ENCODE data around the gene RETREG1. TPM values are rescaled to one million over a fixed set of nuclear protein-coding genes. Genes with fewer than 3 reads are reported as not detected.

RETREG1 gene
- total and polyA plus RNA-seq, 3 donors from 2014 or later, result 24.8 to 103 (median 55.4) TPM

GRCh38 chr5:16595881-16596580, 20.8 kb downstream of the RETREG1 start:
- WGBS, 2 donors, result 86 to 88% methylated on average over 6 of the region's 6 CpGs

GRCh38 chr5:16593628-16594027, 23.2 kb downstream of the RETREG1 start:
- 93 to 100% methylated on average over 3 of the region's 3 CpGs for WGBS, 2 donors
- DNase-seq, result no peak
- Histone ChIP-seq H3K27me3 (no peaks in the 10 kb centered on the region), H3K9me3 (no peaks in the 10 kb centered on the region), H3K4me3 (no peak overlapping the region), H3K36me3 (ENCODE audit: low read depth, missing control alignments) (no peaks in the 10 kb centered on the region), H3K27ac (no peak overlapping the region), H3K4me1 (no peaks in the 10 kb centered on the region)
- intact Hi-C loops (cut with DNase I; ENCODE audit: low total_unique reads), result no loop called here
- no peak for TF ChIP-seq POLR2A (IDR thresholded peaks at IDR 0.05)
- TF ChIP-seq CTCF (IDR thresholded peaks at IDR 0.05), result no peak

More at GRCh38 chr5:16595881-16596580, 20.8 kb downstream of the RETREG1 start:
- Histone ChIP-seq H3K27ac (no peak overlapping the region), H3K27me3 (no peaks in the 10 kb centered on the region), H3K9me3 (no peaks in the 10 kb centered on the region), H3K36me3 (ENCODE audit: low read depth, missing control alignments) (no peaks in the 10 kb centered on the region), H3K4me1 (peaks cover 5% of the 10 kb centered on the region), H3K4me3 (no peak overlapping the region)
- no peak for DNase-seq
- intact Hi-C loops (cut with DNase I; ENCODE audit: low total_unique reads), result no loop called here
- no peak for TF ChIP-seq POLR2A (IDR thresholded peaks at IDR 0.05)
- TF ChIP-seq CTCF (IDR thresholded peaks at IDR 0.05), result no peak

GRCh38 chr5:16593013-16593412, 23.8 kb downstream of the RETREG1 start:
- H3K4me1 ChIP-seq, result no peaks in the 10 kb centered on the region
- DNase-seq, result no peak
- H3K27me3 ChIP-seq, result no peaks in the 10 kb centered on the region
- WGBS, 2 donors, result 75% methylated on average over 4 of the region's 4 CpGs
- TF ChIP-seq CTCF (IDR thresholded peaks at IDR 0.05) (no peak), POLR2A (IDR thresholded peaks at IDR 0.05) (no peak)
- H3K27ac ChIP-seq, result no peak overlapping the region
- H3K9me3 ChIP-seq, result no peaks in the 10 kb centered on the region
- H3K4me3 ChIP-seq, result no peak overlapping the region
- intact Hi-C loops (cut with DNase I; ENCODE audit: low total_unique reads), result no loop called here
- no peaks in the 10 kb centered on the region for H3K36me3 ChIP-seq (ENCODE audit: low read depth, missing control alignments)

GRCh38 chr5:16592255-16592654, 24.5 kb downstream of the RETREG1 start:
- no peak for DNase-seq
- H3K4me1 ChIP-seq, result no peaks in the 10 kb centered on the region
- no peak overlapping the region for H3K27ac ChIP-seq
- WGBS, 2 donors, result 77 to 86% methylated on average over 4 of the region's 4 CpGs
- no peak for TF ChIP-seq POLR2A (IDR thresholded peaks at IDR 0.05)
- H3K27me3 ChIP-seq, result no peaks in the 10 kb centered on the region
- no peak overlapping the region for H3K4me3 ChIP-seq
- intact Hi-C loops (cut with DNase I; ENCODE audit: low total_unique reads), result no loop called here
- H3K9me3 ChIP-seq, result no peaks in the 10 kb centered on the region
- H3K36me3 ChIP-seq (ENCODE audit: low read depth, missing control alignments), result no peaks in the 10 kb centered on the region

- intact Hi-C loops (cut with DNase I; ENCODE audit: low total_unique reads), result no loop called here
- Histone ChIP-seq H3K27ac (no peak overlapping the region), H3K4me3 (no peak overlapping the region), H3K36me3 (ENCODE audit: low read depth, missing control alignments) (no peaks in the 10 kb centered on the region), H3K9me3 (no peaks in the 10 kb centered on the region), H3K27me3 (no peaks in the 10 kb centered on the region), H3K4me1 (no peaks in the 10 kb centered on the region)
- no peak for TF ChIP-seq CTCF (IDR thresholded peaks at IDR 0.05)
- no peak for TF ChIP-seq POLR2A (IDR thresholded peaks at IDR 0.05)
- DNase-seq, result no peak
- 92% methylated on average over 3 of the region's 3 CpGs for WGBS, 2 donors
Measured at GRCh38 chr5:16590685-16591084, 26.1 kb downstream of the RETREG1 start.

Measured in testis (tissue), 3 donors.